Measurements from ENCODE around the gene ATP2B1.
A peak's percentile ranks its signal among the peaks of the same experiment; 100 is the strongest.

Gene ATP2B1

DNA sequence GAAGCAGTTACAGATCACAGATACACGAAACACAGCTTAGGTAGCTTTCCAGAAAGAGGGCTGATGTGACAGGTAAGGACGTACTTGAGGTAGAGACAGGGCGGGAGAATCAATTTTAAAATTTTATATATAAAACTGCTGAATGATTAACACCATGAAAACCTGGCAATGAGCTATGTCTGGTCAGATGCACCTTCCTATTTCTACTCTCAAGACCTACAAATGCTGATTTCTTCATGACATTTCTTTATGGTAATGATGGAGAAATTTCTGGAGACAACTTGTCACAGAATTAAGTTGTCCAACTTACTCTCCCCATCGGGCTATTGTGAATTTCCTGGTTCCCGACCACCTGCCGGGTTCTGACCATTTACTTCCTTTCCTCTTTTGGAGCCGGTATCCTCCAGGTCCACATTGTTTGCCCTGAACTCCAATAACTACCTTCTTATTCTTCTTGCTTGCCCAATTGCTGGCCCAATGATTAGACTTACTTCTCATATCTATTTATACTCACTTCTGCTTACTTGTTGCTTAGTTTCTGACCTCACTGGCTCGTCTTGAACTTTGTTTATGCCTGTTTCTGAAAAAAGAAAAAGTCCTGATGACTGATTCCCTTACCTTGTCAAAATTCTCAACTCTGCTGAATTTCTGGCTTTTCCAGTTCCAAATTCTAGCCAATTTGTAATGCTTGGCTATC, 12.8 kb upstream of the ATP2B1 start:
- Histone ChIP-seq H3K4me3 (ENCODE audit: low read depth, low read length, poor library complexity, severe bottlenecking) (no peak overlapping the region), H3K27me3 (ENCODE audit: insufficient read depth, low read length) (no peaks in the 10 kb centered on the region), H3K9me2 (ENCODE audit: low read depth, low read length) (no peaks in the 10 kb centered on the region), H3F3A (ENCODE audit: insufficient read depth, low read length) (no peaks in the 10 kb centered on the region), H2AFZ (ENCODE audit: low read length) (peak overlapping the region; percentile 80), H3K4me1 (ENCODE audit: insufficient read depth, low read length, severe bottlenecking) (peaks cover 15% of the 10 kb centered on the region), H3K36me3 (ENCODE audit: insufficient read depth, low read length) (no peaks in the 10 kb centered on the region; the same call in 1 of the 2 replicates), H3K9me3 (ENCODE audit: low read length) (no peaks in the 10 kb centered on the region), H3K79me2 (ENCODE audit: insufficient read depth, low read length) (no peaks in the 10 kb centered on the region), H3K9ac (ENCODE audit: low read length) (peak overlapping the region; percentile 1; the same call in 1 of the 2 replicates), H3K4me2 (ENCODE audit: low read length) (peak overlapping the region; percentile 66), H4K20me1 (ENCODE audit: insufficient read depth, low read length) (no peaks in the 10 kb centered on the region), H3K27ac (ENCODE audit: low read depth, low read length, poor library complexity, severe bottlenecking) (peak overlapping the region; percentile 41)
- TF ChIP-seq, protein P1, sequence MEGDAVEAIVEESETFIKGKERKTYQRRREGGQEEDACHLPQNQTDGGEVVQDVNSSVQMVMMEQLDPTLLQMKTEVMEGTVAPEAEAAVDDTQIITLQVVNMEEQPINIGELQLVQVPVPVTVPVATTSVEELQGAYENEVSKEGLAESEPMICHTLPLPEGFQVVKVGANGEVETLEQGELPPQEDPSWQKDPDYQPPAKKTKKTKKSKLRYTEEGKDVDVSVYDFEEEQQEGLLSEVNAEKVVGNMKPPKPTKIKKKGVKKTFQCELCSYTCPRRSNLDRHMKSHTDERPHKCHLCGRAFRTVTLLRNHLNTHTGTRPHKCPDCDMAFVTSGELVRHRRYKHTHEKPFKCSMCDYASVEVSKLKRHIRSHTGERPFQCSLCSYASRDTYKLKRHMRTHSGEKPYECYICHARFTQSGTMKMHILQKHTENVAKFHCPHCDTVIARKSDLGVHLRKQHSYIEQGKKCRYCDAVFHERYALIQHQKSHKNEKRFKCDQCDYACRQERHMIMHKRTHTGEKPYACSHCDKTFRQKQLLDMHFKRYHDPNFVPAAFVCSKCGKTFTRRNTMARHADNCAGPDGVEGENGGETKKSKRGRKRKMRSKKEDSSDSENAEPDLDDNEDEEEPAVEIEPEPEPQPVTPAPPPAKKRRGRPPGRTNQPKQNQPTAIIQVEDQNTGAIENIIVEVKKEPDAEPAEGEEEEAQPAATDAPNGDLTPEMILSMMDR (IDR thresholded peaks at IDR 0.05; ENCODE audit: low read length): no peak
- no peak for TF ChIP-seq EZH2 (IDR thresholded peaks at IDR 0.05; ENCODE audit: borderline replicate concordance, low read length)

DNA sequence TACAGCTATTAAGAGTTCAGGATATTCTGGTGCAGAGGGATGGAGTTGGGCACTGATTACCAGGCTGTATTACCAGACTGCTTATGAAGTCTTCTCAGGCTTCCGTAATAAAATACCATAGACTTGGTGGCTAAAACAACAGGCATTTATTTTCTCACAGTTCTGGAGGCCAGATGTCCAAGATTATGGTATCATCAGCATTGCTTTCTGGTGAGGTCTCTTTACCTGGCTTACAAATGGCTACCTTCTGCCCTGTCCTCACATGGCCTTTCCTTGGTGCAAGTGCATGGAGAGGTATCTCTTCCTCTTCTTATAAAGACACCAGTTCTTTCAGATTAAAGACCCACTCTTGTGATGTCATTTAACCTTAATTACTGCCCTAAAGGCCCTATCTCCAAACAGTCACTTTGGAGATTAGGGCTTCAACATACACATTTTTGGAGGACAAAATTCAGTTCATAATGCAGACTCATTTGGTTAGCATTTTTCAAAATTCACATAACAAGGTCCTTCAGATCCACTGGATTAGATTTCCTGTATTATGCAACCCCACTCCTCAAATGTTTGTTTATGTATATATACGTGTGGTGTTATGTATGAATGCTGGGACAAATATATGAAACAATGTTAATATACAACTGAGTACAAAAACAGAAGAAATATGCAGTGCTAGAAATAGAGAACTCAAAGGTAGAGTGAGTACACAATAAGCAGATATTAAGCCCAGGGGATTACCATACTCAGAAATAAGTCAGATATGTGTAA, 9.3 kb upstream of the ATP2B1 start:
- Histone ChIP-seq H4K20me1 (ENCODE audit: insufficient read depth, low read length) (no peaks in the 10 kb centered on the region), H3K4me2 (ENCODE audit: low read length) (no peak overlapping the region), H3K9ac (ENCODE audit: low read length) (no peak overlapping the region), H3K27ac (ENCODE audit: low read depth, low read length, poor library complexity, severe bottlenecking) (no peak overlapping the region), H3K4me1 (ENCODE audit: insufficient read depth, low read length, severe bottlenecking) (peaks cover 15% of the 10 kb centered on the region), H3K4me3 (ENCODE audit: low read depth, low read length, poor library complexity, severe bottlenecking) (no peak overlapping the region), H2AFZ (ENCODE audit: low read length) (no peak overlapping the region), H3K36me3 (ENCODE audit: insufficient read depth, low read length) (no peaks in the 10 kb centered on the region; the same call in 1 of the 2 replicates), H3F3A (ENCODE audit: insufficient read depth, low read length) (no peaks in the 10 kb centered on the region), H3K79me2 (ENCODE audit: insufficient read depth, low read length) (no peaks in the 10 kb centered on the region), H3K27me3 (ENCODE audit: insufficient read depth, low read length) (no peaks in the 10 kb centered on the region), H3K9me2 (ENCODE audit: low read depth, low read length) (no peaks in the 10 kb centered on the region), H3K9me3 (ENCODE audit: low read length) (peaks cover 17% of the 10 kb centered on the region)
- TF ChIP-seq, protein P1 (IDR thresholded peaks at IDR 0.05; ENCODE audit: low read length): no peak
- TF ChIP-seq EZH2 (IDR thresholded peaks at IDR 0.05; ENCODE audit: borderline replicate concordance, low read length): no peak

DNA sequence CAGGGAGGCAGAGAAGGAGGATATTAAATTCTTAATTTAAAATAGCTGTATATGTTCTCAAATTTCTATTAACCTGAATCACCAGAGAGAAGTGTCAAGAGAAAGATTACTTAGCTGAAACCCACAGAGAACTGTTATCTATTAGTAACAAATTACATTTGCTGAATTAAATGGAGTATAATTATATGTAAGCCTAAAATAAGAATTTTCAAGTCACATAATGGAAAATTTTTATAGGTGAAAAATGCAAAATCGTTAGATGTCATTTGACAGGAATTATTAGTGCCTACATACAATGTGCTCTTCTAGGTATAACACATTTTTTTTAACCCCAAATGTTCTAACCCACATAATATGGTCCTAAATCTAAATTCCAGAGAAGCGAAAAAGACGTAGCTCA, 4.1 kb upstream of the ATP2B1 start:
- TF ChIP-seq, protein P1 (IDR thresholded peaks at IDR 0.05; ENCODE audit: low read length): no peak
- no peak for TF ChIP-seq EZH2 (IDR thresholded peaks at IDR 0.05; ENCODE audit: borderline replicate concordance, low read length)
- H2AFZ ChIP-seq (ENCODE audit: low read length): no peak overlapping the region
- no peak overlapping the region for H3K27ac ChIP-seq (ENCODE audit: low read depth, low read length, poor library complexity, severe bottlenecking)
- no peak overlapping the region for H3K4me3 ChIP-seq (ENCODE audit: low read depth, low read length, poor library complexity, severe bottlenecking)
- peaks cover 20% of the 10 kb centered on the region for H3K79me2 ChIP-seq (ENCODE audit: insufficient read depth, low read length)
- peaks cover 5% of the 10 kb centered on the region for H3K36me3 ChIP-seq (ENCODE audit: insufficient read depth, low read length)
- H3K9me2 ChIP-seq (ENCODE audit: low read depth, low read length): no peaks in the 10 kb centered on the region
- no peaks in the 10 kb centered on the region for H3F3A ChIP-seq (ENCODE audit: insufficient read depth, low read length)
- no peak overlapping the region for H3K9ac ChIP-seq (ENCODE audit: low read length)
- H3K4me2 ChIP-seq (ENCODE audit: low read length): no peak overlapping the region
- peaks cover 17% of the 10 kb centered on the region for H3K9me3 ChIP-seq (ENCODE audit: low read length)
- no peaks in the 10 kb centered on the region for H4K20me1 ChIP-seq (ENCODE audit: insufficient read depth, low read length)
- H3K4me1 ChIP-seq (ENCODE audit: insufficient read depth, low read length, severe bottlenecking): peaks cover 11% of the 10 kb centered on the region
- H3K27me3 ChIP-seq (ENCODE audit: insufficient read depth, low read length): no peaks in the 10 kb centered on the region

All from OCI-LY1 (cell line).